ENCODE measurements around the gene RNASE2.

DNA sequence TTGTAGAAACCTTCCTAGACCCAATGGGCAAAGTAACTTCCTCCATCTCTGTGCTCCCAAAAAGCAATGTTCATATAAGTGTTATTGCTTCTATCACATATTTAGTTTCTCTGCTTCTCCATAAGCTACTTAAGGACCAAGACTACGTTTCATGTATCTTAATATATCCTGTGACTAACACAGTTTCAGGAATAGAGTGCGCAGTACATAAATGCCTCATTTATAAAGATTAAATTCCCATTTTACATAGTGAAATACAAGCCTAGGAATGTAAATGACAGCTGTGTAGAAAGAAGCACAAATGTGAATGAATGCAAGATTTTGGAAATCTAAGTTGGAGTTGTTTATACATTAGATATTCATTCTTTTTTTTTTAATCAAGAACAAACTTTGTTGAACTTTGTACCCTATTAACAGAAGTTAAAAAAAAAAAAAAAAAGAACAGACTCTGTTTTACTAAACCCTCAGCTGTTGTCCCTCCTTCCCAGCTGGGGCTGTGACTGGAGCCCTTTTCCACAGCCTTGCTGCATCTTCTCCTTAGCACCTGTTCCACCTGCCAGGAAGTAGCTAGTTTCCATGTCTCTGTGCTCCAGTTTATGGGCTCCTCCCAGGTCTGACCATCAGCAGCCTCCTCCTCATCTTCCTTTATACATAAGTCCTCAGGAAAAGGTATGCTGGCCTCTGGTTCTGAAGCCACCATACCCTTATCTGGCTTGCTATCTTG is 27.5 kb downstream of the RNASE2 start:
- no peak for TF ChIP-seq ZNF138 (CRISPR knock-in tag; conservative IDR thresholded peaks at IDR 0.05)
- no peak for TF ChIP-seq IRF2 (CRISPR knock-in tag; IDR thresholded peaks at IDR 0.05; ENCODE audit: borderline replicate concordance, low read depth)
- TF ChIP-seq, protein P1, sequence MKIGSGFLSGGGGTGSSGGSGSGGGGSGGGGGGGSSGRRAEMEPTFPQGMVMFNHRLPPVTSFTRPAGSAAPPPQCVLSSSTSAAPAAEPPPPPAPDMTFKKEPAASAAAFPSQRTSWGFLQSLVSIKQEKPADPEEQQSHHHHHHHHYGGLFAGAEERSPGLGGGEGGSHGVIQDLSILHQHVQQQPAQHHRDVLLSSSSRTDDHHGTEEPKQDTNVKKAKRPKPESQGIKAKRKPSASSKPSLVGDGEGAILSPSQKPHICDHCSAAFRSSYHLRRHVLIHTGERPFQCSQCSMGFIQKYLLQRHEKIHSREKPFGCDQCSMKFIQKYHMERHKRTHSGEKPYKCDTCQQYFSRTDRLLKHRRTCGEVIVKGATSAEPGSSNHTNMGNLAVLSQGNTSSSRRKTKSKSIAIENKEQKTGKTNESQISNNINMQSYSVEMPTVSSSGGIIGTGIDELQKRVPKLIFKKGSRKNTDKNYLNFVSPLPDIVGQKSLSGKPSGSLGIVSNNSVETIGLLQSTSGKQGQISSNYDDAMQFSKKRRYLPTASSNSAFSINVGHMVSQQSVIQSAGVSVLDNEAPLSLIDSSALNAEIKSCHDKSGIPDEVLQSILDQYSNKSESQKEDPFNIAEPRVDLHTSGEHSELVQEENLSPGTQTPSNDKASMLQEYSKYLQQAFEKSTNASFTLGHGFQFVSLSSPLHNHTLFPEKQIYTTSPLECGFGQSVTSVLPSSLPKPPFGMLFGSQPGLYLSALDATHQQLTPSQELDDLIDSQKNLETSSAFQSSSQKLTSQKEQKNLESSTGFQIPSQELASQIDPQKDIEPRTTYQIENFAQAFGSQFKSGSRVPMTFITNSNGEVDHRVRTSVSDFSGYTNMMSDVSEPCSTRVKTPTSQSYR (CRISPR knock-in tag; IDR thresholded peaks at IDR 0.05) = no peak
- TF ChIP-seq, protein P2, sequence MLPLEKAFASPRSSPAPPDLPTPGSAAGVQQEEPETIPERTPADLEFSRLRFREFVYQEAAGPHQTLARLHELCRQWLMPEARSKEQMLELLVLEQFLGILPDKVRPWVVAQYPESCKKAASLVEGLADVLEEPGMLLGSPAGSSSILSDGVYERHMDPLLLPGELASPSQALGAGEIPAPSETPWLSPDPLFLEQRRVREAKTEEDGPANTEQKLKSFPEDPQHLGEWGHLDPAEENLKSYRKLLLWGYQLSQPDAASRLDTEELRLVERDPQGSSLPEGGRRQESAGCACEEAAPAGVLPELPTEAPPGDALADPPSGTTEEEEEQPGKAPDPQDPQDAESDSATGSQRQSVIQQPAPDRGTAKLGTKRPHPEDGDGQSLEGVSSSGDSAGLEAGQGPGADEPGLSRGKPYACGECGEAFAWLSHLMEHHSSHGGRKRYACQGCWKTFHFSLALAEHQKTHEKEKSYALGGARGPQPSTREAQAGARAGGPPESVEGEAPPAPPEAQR (CRISPR knock-in tag; IDR thresholded peaks at IDR 0.05) = no peak
- TF ChIP-seq, protein P3, sequence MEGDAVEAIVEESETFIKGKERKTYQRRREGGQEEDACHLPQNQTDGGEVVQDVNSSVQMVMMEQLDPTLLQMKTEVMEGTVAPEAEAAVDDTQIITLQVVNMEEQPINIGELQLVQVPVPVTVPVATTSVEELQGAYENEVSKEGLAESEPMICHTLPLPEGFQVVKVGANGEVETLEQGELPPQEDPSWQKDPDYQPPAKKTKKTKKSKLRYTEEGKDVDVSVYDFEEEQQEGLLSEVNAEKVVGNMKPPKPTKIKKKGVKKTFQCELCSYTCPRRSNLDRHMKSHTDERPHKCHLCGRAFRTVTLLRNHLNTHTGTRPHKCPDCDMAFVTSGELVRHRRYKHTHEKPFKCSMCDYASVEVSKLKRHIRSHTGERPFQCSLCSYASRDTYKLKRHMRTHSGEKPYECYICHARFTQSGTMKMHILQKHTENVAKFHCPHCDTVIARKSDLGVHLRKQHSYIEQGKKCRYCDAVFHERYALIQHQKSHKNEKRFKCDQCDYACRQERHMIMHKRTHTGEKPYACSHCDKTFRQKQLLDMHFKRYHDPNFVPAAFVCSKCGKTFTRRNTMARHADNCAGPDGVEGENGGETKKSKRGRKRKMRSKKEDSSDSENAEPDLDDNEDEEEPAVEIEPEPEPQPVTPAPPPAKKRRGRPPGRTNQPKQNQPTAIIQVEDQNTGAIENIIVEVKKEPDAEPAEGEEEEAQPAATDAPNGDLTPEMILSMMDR (IDR thresholded peaks at IDR 0.05) = no peak
- TF ChIP-seq, protein P4, sequence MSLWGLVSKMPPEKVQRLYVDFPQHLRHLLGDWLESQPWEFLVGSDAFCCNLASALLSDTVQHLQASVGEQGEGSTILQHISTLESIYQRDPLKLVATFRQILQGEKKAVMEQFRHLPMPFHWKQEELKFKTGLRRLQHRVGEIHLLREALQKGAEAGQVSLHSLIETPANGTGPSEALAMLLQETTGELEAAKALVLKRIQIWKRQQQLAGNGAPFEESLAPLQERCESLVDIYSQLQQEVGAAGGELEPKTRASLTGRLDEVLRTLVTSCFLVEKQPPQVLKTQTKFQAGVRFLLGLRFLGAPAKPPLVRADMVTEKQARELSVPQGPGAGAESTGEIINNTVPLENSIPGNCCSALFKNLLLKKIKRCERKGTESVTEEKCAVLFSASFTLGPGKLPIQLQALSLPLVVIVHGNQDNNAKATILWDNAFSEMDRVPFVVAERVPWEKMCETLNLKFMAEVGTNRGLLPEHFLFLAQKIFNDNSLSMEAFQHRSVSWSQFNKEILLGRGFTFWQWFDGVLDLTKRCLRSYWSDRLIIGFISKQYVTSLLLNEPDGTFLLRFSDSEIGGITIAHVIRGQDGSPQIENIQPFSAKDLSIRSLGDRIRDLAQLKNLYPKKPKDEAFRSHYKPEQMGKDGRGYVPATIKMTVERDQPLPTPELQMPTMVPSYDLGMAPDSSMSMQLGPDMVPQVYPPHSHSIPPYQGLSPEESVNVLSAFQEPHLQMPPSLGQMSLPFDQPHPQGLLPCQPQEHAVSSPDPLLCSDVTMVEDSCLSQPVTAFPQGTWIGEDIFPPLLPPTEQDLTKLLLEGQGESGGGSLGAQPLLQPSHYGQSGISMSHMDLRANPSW (CRISPR knock-in tag; conservative IDR thresholded peaks at IDR 0.05; ENCODE audit: low read depth) = no peak
- TF ChIP-seq, protein P5, sequence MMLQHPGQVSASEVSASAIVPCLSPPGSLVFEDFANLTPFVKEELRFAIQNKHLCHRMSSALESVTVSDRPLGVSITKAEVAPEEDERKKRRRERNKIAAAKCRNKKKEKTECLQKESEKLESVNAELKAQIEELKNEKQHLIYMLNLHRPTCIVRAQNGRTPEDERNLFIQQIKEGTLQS (CRISPR knock-in tag; conservative IDR thresholded peaks at IDR 0.05) = no peak
- no peak for TF ChIP-seq ZNF219 (CRISPR knock-in tag; IDR thresholded peaks at IDR 0.05; ENCODE audit: borderline replicate concordance)
- TF ChIP-seq, protein P6, sequence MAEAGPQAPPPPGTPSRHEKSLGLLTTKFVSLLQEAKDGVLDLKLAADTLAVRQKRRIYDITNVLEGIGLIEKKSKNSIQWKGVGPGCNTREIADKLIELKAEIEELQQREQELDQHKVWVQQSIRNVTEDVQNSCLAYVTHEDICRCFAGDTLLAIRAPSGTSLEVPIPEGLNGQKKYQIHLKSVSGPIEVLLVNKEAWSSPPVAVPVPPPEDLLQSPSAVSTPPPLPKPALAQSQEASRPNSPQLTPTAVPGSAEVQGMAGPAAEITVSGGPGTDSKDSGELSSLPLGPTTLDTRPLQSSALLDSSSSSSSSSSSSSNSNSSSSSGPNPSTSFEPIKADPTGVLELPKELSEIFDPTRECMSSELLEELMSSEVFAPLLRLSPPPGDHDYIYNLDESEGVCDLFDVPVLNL (CRISPR knock-in tag; IDR thresholded peaks at IDR 0.05; ENCODE audit: borderline replicate concordance, low read depth) = no peak
- TF ChIP-seq, protein P7, sequence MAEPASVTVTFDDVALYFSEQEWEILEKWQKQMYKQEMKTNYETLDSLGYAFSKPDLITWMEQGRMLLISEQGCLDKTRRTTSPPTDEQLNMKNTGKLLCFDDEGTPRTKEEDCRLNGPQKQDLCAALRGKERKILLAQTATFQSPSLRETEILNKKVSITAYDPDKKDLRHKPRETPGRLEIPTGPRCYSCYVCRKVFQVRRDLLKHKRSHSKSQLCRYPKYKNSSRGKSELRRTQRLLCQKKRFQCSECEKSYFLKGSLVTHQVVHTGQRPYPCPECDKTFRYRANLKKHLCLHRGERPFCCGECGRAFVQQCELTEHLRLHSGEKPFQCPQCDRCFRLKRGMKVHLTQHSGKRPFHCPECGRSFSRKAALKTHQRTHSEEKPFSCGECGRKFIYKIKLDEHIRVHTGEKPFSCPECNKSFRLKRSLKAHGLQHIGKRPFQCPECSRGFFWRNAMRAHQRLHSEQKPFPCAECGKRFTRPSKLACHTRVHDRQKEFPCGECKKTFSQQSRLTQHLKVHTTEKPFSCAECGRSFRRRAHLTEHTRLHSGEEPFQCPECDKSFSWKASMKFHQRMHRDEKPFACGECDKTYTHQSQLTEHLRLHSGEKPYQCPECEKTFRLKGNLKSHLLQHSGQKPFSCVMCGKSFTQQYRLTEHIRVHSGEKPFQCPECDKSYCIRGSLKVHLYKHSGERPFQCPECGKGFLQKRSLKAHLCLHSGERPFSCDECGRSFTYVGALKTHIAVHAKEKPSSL (CRISPR knock-in tag; conservative IDR thresholded peaks at IDR 0.05) = no peak
- no peak for TF ChIP-seq ZNF121 (CRISPR knock-in tag; IDR thresholded peaks at IDR 0.05)

Data from WTC11 (cell line).